ENCODE results near the gene FKBP1A. TPM values are rescaled to one million over a fixed set of nuclear protein-coding genes. Genes with fewer than 3 reads are reported as not detected.
"Not testable (repeated sequence)": the region's sequence is repeated elsewhere in the genome, so short reads cannot be mapped to it uniquely, and the experiment has no call there.

FKBP1A gene
- total RNA-seq, 1 donor from 2014 or later: 128 TPM

- H3K4me1 Mint-ChIP-seq: peaks cover 3% of the 10 kb centered on the region
- DNase-seq (no peak), ATAC-seq (ENCODE audit: low read depth) (no peak)
- ChIA-PET CTCF (no interaction called here), POLR2A (no interaction called here)
- intact Hi-C loops (cut with micrococcal nuclease): no loop called here
- peaks cover 24% of the 10 kb centered on the region for H3K36me3 Mint-ChIP-seq (ENCODE audit: low read depth)
- no peaks in the 10 kb centered on the region for H3K27me3 Mint-ChIP-seq
- no peak overlapping the region for H3K4me3 Mint-ChIP-seq
- peaks cover 3% of the 10 kb centered on the region for H3K9me3 Mint-ChIP-seq
- TF ChIP-seq, protein P1, sequence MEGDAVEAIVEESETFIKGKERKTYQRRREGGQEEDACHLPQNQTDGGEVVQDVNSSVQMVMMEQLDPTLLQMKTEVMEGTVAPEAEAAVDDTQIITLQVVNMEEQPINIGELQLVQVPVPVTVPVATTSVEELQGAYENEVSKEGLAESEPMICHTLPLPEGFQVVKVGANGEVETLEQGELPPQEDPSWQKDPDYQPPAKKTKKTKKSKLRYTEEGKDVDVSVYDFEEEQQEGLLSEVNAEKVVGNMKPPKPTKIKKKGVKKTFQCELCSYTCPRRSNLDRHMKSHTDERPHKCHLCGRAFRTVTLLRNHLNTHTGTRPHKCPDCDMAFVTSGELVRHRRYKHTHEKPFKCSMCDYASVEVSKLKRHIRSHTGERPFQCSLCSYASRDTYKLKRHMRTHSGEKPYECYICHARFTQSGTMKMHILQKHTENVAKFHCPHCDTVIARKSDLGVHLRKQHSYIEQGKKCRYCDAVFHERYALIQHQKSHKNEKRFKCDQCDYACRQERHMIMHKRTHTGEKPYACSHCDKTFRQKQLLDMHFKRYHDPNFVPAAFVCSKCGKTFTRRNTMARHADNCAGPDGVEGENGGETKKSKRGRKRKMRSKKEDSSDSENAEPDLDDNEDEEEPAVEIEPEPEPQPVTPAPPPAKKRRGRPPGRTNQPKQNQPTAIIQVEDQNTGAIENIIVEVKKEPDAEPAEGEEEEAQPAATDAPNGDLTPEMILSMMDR (IDR thresholded peaks at IDR 0.05): no peak
- H3K27ac Mint-ChIP-seq: no peak overlapping the region
Measured at GRCh38 chr20:1346315-1346969, 46.4 kb downstream of the FKBP1A start.

DNA sequence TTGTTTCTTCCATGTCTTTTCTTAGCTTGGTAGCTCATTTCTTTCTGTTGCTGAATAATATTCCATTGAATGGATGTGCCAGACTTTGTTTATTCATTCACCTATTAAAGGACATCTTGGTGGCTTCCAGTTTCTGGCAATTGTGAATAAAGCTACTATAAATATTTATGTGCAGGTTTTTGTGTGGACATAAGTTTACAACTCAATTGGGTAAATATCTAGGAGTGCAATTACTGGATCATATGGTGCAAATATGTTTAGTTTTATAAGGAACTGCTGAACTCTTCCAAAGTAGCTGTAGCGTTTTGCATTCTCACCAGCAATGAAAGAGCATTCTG lies 47.1 kb downstream of the FKBP1A start:
- H3K4me1 Mint-ChIP-seq: peaks cover 3% of the 10 kb centered on the region
- DNase-seq (no peak), ATAC-seq (ENCODE audit: low read depth) (no peak)
- ChIA-PET CTCF (no interaction called here), POLR2A (interaction anchor here (1.0 kb wide), 1 partner anchor 20 kb away, joined by 3 read pairs; no protein-coding TSS in a partner anchor)
- intact Hi-C loops (cut with micrococcal nuclease): no loop called here
- H3K27ac Mint-ChIP-seq: no peak overlapping the region
- H3K4me3 Mint-ChIP-seq: no peak overlapping the region
- peaks cover 3% of the 10 kb centered on the region for H3K9me3 Mint-ChIP-seq
- TF ChIP-seq, protein P1 (IDR thresholded peaks at IDR 0.05): no peak
- H3K36me3 Mint-ChIP-seq (ENCODE audit: low read depth): peaks cover 17% of the 10 kb centered on the region
- no peaks in the 10 kb centered on the region for H3K27me3 Mint-ChIP-seq

- ChIA-PET CTCF (no interaction called here), POLR2A (interaction anchor here (1.0 kb wide), 1 partner anchor 20 kb away, joined by 3 read pairs; no protein-coding TSS in a partner anchor)
- Mint-ChIP-seq H3K36me3 (ENCODE audit: low read depth) (peaks cover 12% of the 10 kb centered on the region), H3K4me1 (peaks cover 3% of the 10 kb centered on the region), H3K27ac (no peak overlapping the region), H3K4me3 (no peak overlapping the region), H3K27me3 (no peaks in the 10 kb centered on the region), H3K9me3 (peaks cover 3% of the 10 kb centered on the region)
- DNase-seq (no peak), ATAC-seq (ENCODE audit: low read depth) (no peak)
- intact Hi-C loops (cut with micrococcal nuclease): no loop called here
- TF ChIP-seq, protein P1 (IDR thresholded peaks at IDR 0.05): no peak
Measured at GRCh38 chr20:1345030-1345755, 47.7 kb downstream of the FKBP1A start.

DNA sequence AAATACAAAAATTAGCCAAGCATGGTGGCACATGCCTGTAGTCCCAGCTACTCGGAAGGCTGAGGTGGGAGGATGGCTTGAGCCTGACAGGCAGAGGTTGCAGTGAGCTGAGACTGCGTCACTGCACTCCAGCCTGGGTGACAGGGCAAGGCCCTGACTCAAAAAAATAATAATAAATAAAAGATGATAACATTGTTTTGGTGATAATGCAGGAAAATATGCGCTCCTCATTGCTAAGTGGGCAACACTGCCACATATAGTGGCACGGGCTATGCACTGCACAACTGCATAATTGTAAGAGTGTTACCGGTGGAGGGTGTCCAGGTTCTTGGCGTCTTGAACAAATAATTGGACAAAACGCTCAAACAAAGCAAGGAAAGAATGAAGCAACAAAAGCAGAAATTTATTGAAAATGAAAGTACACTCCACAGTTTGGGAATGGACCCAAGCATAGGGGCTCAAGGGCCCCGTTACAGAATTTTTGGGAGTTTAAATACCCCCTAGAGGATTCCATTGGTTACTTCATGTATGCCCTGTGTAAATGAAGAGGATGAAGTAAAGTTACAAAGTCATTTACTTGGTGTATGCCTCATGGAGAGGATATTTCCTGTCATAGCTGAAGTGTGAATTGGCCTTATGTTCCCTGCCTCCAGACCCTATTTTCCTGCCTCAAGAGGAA lies 49.3 kb downstream of the FKBP1A start:
- H3K4me3 Mint-ChIP-seq; H3K4me1 Mint-ChIP-seq; H3K36me3 Mint-ChIP-seq (ENCODE audit: low read depth); H3K27ac Mint-ChIP-seq; H3K9me3 Mint-ChIP-seq; ATAC-seq (ENCODE audit: low read depth); POLR2A ChIA-PET; intact Hi-C loops (cut with micrococcal nuclease); CTCF ChIA-PET; DNase-seq; H3K27me3 Mint-ChIP-seq: not testable (repeated sequence)

DNA sequence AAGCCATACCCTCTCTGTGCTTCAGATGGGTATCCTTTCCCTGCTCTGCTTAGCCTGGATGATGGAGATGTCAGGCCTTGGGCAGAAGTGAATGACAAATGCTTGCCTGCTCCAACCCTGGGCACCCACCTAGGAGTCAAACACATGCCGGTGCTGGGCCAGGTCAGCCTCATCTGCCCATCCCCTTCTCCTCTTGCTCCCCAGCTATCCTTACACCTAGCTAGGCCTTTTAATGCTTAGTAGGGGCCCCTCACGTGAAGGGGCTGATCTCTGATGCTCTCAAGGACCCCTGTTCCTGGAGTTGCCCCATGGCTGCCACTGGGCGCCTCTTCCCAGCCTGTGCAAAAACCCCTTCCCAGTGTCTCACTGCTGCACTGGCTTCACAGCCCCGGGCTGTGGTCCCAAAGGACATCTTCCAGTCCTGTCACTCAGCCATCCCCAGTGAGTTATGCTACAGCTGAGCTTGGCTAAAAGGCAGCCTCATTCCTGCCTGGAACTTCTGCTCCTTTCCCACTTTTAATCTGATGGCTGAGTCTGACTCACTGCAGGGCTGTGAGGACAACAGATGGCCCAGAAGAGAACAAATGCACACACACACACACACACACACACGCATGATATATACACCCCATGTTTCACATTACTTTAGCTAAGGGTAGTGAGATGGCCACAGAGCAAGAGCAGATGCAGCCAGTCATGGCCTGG lies 51.1 kb downstream of the FKBP1A start:
- Mint-ChIP-seq H3K27ac (no peak overlapping the region), H3K36me3 (ENCODE audit: low read depth) (no peaks in the 10 kb centered on the region), H3K4me1 (peaks cover 10% of the 10 kb centered on the region), H3K4me3 (no peak overlapping the region), H3K9me3 (no peaks in the 10 kb centered on the region), H3K27me3 (no peaks in the 10 kb centered on the region)
- ChIA-PET CTCF (no interaction called here), POLR2A (no interaction called here)
- no peak for ATAC-seq (ENCODE audit: low read depth)
- DNase-seq: no peak
- intact Hi-C loops (cut with micrococcal nuclease): no loop called here
- TF ChIP-seq, protein P1 (IDR thresholded peaks at IDR 0.05): no peak

All from activated B cell treated with CpG ODN at 0.5 μM for 24 hours (primary cell).